Colonic mucosa (tissue), 4 donors: ENCODE results near the gene FURIN. TPM values are rescaled to one million over a fixed set of nuclear protein-coding genes. Genes with fewer than 3 reads are reported as not detected.
A peak's percentile ranks its signal among the peaks of the same experiment; 100 is the strongest.

Source experiments
- DNase-seq: peaks from one replicate; pipeline ENCODE4 v3.0.0-alpha.2; 2020
- H3K27ac ChIP-seq: fragments of 200-600 bp; one replicate; pipeline ENCODE4 v1.8.0; 2021
- H3K27me3 ChIP-seq: fragments of 200-600 bp; one replicate; pipeline ENCODE4 v1.8.0; 2021
- H3K36me3 ChIP-seq: fragments of 200-600 bp; one replicate; pipeline ENCODE4 v1.8.0; 2021
- H3K4me1 ChIP-seq: fragments of 200-600 bp; one replicate; pipeline ENCODE4 v1.8.0; 2021; ENCODE audit warnings: mild to moderate bottlenecking
- H3K4me3 ChIP-seq: fragments of 200-600 bp; one replicate; pipeline ENCODE4 v1.8.0; 2021
- H3K9ac ChIP-seq, 2 donors: one replicate each; pipeline ENCODE4 v1.7.0; 2013; ENCODE audit warnings: control low read depth in 2 of 2, low read depth in 2 of 2, low read length in 2 of 2
- H3K9me3 ChIP-seq: fragments of 200-600 bp; one replicate; pipeline ENCODE4 v1.8.0; 2021
- CTCF ChIP-seq: fragments of 200-600 bp; IDR thresholded peaks from one replicate; pipeline ENCODE4 v1.8.0; 2022; ENCODE audit warnings: antibody characterized with exemption, mild to moderate bottlenecking
- intact Hi-C: fragments of 100-400 bp; cut with DNase I; formaldehyde crosslinking; loops from one replicate; pipeline ENCODE4 v1.14.1; 2022
- total RNA-seq, 2 donors: library from RNA; stranded (reverse); fragmentation: NEBNext Ultra II Directional in 1 of 2; extraction: Animal tissue kit (Norgen Biotek cat#: 25700) in 1 of 2; gene quantifications; one replicate each; pipeline ENCODE4 v1.2.1, GENCODE V29; 2021
- donor health status: healthy.
- donor health status: DM: no; HTN: no; CAD: no.
- donor health status: DM: no; HTN: no; CAD: no.

FURIN gene
- total RNA-seq, 2 donors from 2014 or later = 72.3 to 82.5 TPM

GRCh38 chr15:90829942-90830440 lies 38.4 kb upstream of the FURIN start:
- Histone ChIP-seq H3K9ac (no peak overlapping the region), H3K27ac (peak overlapping the region; percentile 22), H3K4me3 (no peak overlapping the region), H3K4me1 (no peaks in the 10 kb centered on the region), H3K27me3 (no peaks in the 10 kb centered on the region), H3K9me3 (no peaks in the 10 kb centered on the region), H3K36me3 (no peaks in the 10 kb centered on the region)
- DNase-seq = no peak
- no peak for TF ChIP-seq CTCF
- intact Hi-C loops = no loop called here

GRCh38 chr15:90834626-90835025 lies 33.8 kb upstream of the FURIN start:
- Histone ChIP-seq H3K4me3 (no peak overlapping the region), H3K9ac (no peak overlapping the region), H3K27me3 (no peaks in the 10 kb centered on the region), H3K4me1 (peaks cover 4% of the 10 kb centered on the region), H3K9me3 (no peaks in the 10 kb centered on the region), H3K36me3 (no peaks in the 10 kb centered on the region), H3K27ac (no peak overlapping the region)
- intact Hi-C loops = no loop called here
- no peak for DNase-seq
- TF ChIP-seq CTCF = no peak

DNA sequence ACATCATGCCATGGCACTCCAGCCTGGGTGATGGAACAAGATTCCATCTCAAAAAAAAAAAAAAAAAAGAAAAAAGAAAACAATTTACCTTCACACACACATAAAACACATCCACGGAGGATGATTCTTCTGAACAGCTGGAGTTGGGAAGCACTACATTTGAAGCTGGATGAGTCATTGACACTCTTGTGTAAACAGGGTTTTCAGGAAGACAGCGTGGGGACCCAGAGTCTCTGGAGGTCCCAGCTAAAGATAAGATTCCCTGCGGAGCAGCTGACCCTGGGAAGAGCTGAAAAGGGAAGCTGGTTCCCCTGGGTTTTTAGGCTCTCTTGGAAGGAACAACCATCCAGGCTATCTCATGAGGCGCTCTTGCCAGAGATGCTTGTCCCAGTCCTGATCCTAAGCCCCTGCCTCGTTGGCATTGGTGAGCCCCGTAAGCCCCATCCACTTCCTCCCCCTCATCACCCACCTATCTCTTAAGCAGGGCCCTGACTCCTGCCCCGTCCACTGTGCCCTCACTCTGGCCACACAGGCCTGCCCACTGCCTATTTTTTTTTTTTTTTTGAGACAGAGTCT lies 32.0 kb upstream of the FURIN start:
- no peak for DNase-seq
- peaks cover 11% of the 10 kb centered on the region for H3K4me1 ChIP-seq
- no peak overlapping the region for H3K9ac ChIP-seq
- H3K9me3 ChIP-seq = no peaks in the 10 kb centered on the region
- intact Hi-C loops = no loop called here
- no peaks in the 10 kb centered on the region for H3K27me3 ChIP-seq
- H3K36me3 ChIP-seq = no peaks in the 10 kb centered on the region
- no peak overlapping the region for H3K27ac ChIP-seq
- TF ChIP-seq CTCF = no peak
- no peak overlapping the region for H3K4me3 ChIP-seq

GRCh38 chr15:90837094-90837493 lies 31.3 kb upstream of the FURIN start:
- no peaks in the 10 kb centered on the region for H3K9me3 ChIP-seq

GRCh38 chr15:90838139-90838538 lies 30.2 kb upstream of the FURIN start:
- TF ChIP-seq CTCF = no peak
- Histone ChIP-seq H3K36me3 (no peaks in the 10 kb centered on the region), H3K27me3 (no peaks in the 10 kb centered on the region), H3K9me3 (no peaks in the 10 kb centered on the region), H3K4me1 (peaks cover 11% of the 10 kb centered on the region), H3K27ac (no peak overlapping the region), H3K4me3 (no peak overlapping the region), H3K9ac (no peak overlapping the region)
- intact Hi-C loops = no loop called here
- no peak for DNase-seq

More at GRCh38 chr15:90837094-90837493, 31.3 kb upstream of the FURIN start:
- intact Hi-C loops = no loop called here
- peaks cover 11% of the 10 kb centered on the region for H3K4me1 ChIP-seq
- H3K27me3 ChIP-seq = no peaks in the 10 kb centered on the region
- DNase-seq = no peak
- H3K27ac ChIP-seq = no peak overlapping the region
- no peaks in the 10 kb centered on the region for H3K36me3 ChIP-seq
- TF ChIP-seq CTCF = no peak
- H3K9ac ChIP-seq = no peak overlapping the region
- H3K4me3 ChIP-seq = no peak overlapping the region
